WTC11 (cell line): Measurements from ENCODE around the gene CALCOCO2. TPM values are rescaled to one million over a fixed set of nuclear protein-coding genes. Genes with fewer than 3 reads are reported as not detected.

Source experiments
- ATAC-seq: fragments of 200-7000 bp; cut with Tn5 transposase; 2 replicates; pipeline ENCODE4 v1.10.0; 2021; ENCODE audit warnings: mild to moderate bottlenecking, moderate library complexity
- CTCF ChIA-PET: fragments of 300-600 bp; sonication (Branson Sonifier 250); formaldehyde crosslinking; loops from one replicate; lab custom pipeline; 2021; ENCODE audit warnings: antibody characterized with exemption; lab: Charles Lee
- POLR2A ChIA-PET: fragments of 350-600 bp; sonication (Branson Sonifier 250); formaldehyde crosslinking; loops from one replicate; lab custom pipeline; 2021; ENCODE audit warnings: antibody characterized with exemption; lab: Charles Lee
- DNase-seq: peaks from one replicate; pipeline ENCODE4 v3.0.0; 2021; ENCODE audit warnings: low spot score
- H3K27ac Mint-ChIP-seq: 2 replicates; pipeline ENCODE4 v1.8.0; 2021; ENCODE audit warnings: mixed read lengths
- H3K27me3 Mint-ChIP-seq: 2 replicates; pipeline ENCODE4 v1.8.0; 2021; ENCODE audit warnings: low read depth, mild to moderate bottlenecking, moderate library complexity, mixed read lengths
- H3K36me3 Mint-ChIP-seq: 2 replicates; pipeline ENCODE4 v1.8.0; 2021; ENCODE audit warnings: mixed read lengths
- H3K4me1 Mint-ChIP-seq: 2 replicates; pipeline ENCODE4 v1.8.0; 2022; ENCODE audit warnings: mixed read lengths
- H3K4me3 Mint-ChIP-seq: 2 replicates; pipeline ENCODE4 v1.8.0; 2021; ENCODE audit warnings: mild to moderate bottlenecking, moderate library complexity, mixed read lengths
- H3K9me3 Mint-ChIP-seq: 2 replicates; pipeline ENCODE4 v1.8.0; 2021; ENCODE audit warnings: mixed read lengths
- AR ChIP-seq: fragments of 250-450 bp; sonication (Bioruptor Pico); IDR thresholded peaks from 2 replicates; pipeline ENCODE4 v1.9.0; 2021; ENCODE audit warnings: mild to moderate bottlenecking
- CDX4 ChIP-seq: fragments of 250-450 bp; sonication (Bioruptor Pico); IDR thresholded peaks from 2 replicates; pipeline ENCODE4 v1.9.0; 2021; ENCODE audit warnings: moderate library complexity, mild to moderate bottlenecking, inconsistent platforms, borderline replicate concordance
- CREB1 ChIP-seq: sonication (generic); formaldehyde crosslinking; IDR thresholded peaks from 2 replicates; pipeline ENCODE4 v1.8.0; 2023; ENCODE audit warnings: mild to moderate bottlenecking, missing genetic modification reagents
- ERG ChIP-seq: fragments of 250-450 bp; sonication (Bioruptor Pico); IDR thresholded peaks from 2 replicates; pipeline ENCODE4 v1.8.0; 2021; ENCODE audit warnings: mild to moderate bottlenecking
- ESRRA ChIP-seq: sonication (generic); formaldehyde crosslinking; IDR thresholded peaks from 2 replicates; pipeline ENCODE4 v1.8.1; 2022; ENCODE audit warnings: mild to moderate bottlenecking, missing genetic modification reagents, borderline replicate concordance
- FOXJ3 ChIP-seq: sonication (generic); formaldehyde crosslinking; IDR thresholded peaks from 2 replicates; pipeline ENCODE4 v1.9.0; 2021; ENCODE audit warnings: missing genetic modification reagents, mild to moderate bottlenecking, borderline replicate concordance
- FOXK1 ChIP-seq: sonication (generic); formaldehyde crosslinking; IDR thresholded peaks from 2 replicates; pipeline ENCODE4 v1.8.0; 2022; ENCODE audit warnings: mild to moderate bottlenecking, moderate library complexity, missing genetic modification reagents
- GRHL2 ChIP-seq: fragments of 250-450 bp; sonication (Bioruptor Pico); IDR thresholded peaks from 2 replicates; pipeline ENCODE4 v1.8.0; 2022; ENCODE audit warnings: mild to moderate bottlenecking, moderate library complexity; ENCODE audit not compliant: insufficient replicate concordance, severe bottlenecking
- HMGA2 ChIP-seq: fragments of 250-450 bp; sonication (Bioruptor Pico); IDR thresholded peaks from 2 replicates; pipeline ENCODE4 v1.4.0; 2021; ENCODE audit warnings: mild to moderate bottlenecking, moderate library complexity
- IRF1 ChIP-seq: sonication (generic); formaldehyde crosslinking; IDR thresholded peaks from 2 replicates; pipeline ENCODE4 v1.8.0; 2023; ENCODE audit warnings: missing genetic modification reagents
- JAZF1 ChIP-seq: fragments of 250-450 bp; sonication (Bioruptor Pico); IDR thresholded peaks from 2 replicates; pipeline ENCODE4 v1.9.0; 2021; ENCODE audit warnings: moderate library complexity, mild to moderate bottlenecking, inconsistent platforms
- KAT7 ChIP-seq: sonication (generic); formaldehyde crosslinking; IDR thresholded peaks from 2 replicates; pipeline ENCODE4 v1.8.1; 2023; ENCODE audit warnings: missing genetic modification reagents, mild to moderate bottlenecking, borderline replicate concordance
- MLX ChIP-seq: sonication (generic); formaldehyde crosslinking; IDR thresholded peaks from 2 replicates; pipeline ENCODE4 v1.8.1; 2023; ENCODE audit warnings: mild to moderate bottlenecking, missing genetic modification reagents, moderate library complexity
- NFYB ChIP-seq: sonication (generic); formaldehyde crosslinking; conservative IDR thresholded peaks from 2 replicates; pipeline ENCODE4 v1.8.0; 2022; ENCODE audit warnings: low read depth, missing genetic modification reagents
- NR1H2 ChIP-seq: sonication (generic); formaldehyde crosslinking; IDR thresholded peaks from 2 replicates; pipeline ENCODE4 v1.9.0; 2021; ENCODE audit warnings: mild to moderate bottlenecking, moderate library complexity, missing genetic modification reagents
- OVOL2 ChIP-seq: fragments of 250-450 bp; sonication (Bioruptor Pico); IDR thresholded peaks from 2 replicates; pipeline ENCODE4 v1.9.0; 2021; ENCODE audit warnings: mild to moderate bottlenecking, borderline replicate concordance
- SMAD3 ChIP-seq: sonication (generic); formaldehyde crosslinking; IDR thresholded peaks from 2 replicates; pipeline ENCODE4 v1.8.0; 2022; ENCODE audit warnings: missing genetic modification reagents, mild to moderate bottlenecking, borderline replicate concordance
- SMAD4 ChIP-seq: sonication (generic); formaldehyde crosslinking; IDR thresholded peaks from 2 replicates; pipeline ENCODE4 v1.8.0; 2022; ENCODE audit warnings: mild to moderate bottlenecking, missing genetic modification reagents
- SOX15 ChIP-seq: fragments of 250-450 bp; sonication (Bioruptor Pico); IDR thresholded peaks from 2 replicates; pipeline ENCODE4 v1.9.0; 2021; ENCODE audit warnings: mild to moderate bottlenecking
- SP1 ChIP-seq: sonication (generic); formaldehyde crosslinking; conservative IDR thresholded peaks from 2 replicates; pipeline ENCODE4 v1.8.1; 2022; ENCODE audit warnings: missing genetic modification reagents
- TCF7 ChIP-seq: sonication (generic); formaldehyde crosslinking; IDR thresholded peaks from 2 replicates; pipeline ENCODE4 v1.8.0; 2022; ENCODE audit warnings: mild to moderate bottlenecking, low read depth, missing genetic modification reagents, moderate library complexity
- USF2 ChIP-seq: sonication (generic); formaldehyde crosslinking; IDR thresholded peaks from 2 replicates; pipeline ENCODE4 v1.8.1; 2023; ENCODE audit warnings: mild to moderate bottlenecking, missing genetic modification reagents, moderate library complexity
- ZBTB43 ChIP-seq: sonication (generic); formaldehyde crosslinking; IDR thresholded peaks from 2 replicates; pipeline ENCODE4 v1.8.1; 2023; ENCODE audit warnings: mild to moderate bottlenecking, missing genetic modification reagents
- ZNF281 ChIP-seq: sonication (generic); formaldehyde crosslinking; IDR thresholded peaks from 2 replicates; pipeline ENCODE4 v1.8.0; 2023; ENCODE audit warnings: mild to moderate bottlenecking, missing genetic modification reagents
- ZNF671 ChIP-seq: fragments of 250-450 bp; sonication (Bioruptor Pico); IDR thresholded peaks from 2 replicates; pipeline ENCODE4 v1.8.0; 2021; ENCODE audit warnings: mild to moderate bottlenecking
- total RNA-seq: library from RNA; stranded (reverse); gene quantifications from 3 replicates; pipeline ENCODE4 v1.2.3, GENCODE V29; 2021

The CALCOCO2 gene
- total RNA-seq, 1 experiment from 2014 or later: 32.6 TPM

GRCh38 chr17:48907713-48908046 is 76.8 kb downstream of the CALCOCO2 start (continued):
- no peak for TF ChIP-seq MLX
- no peak for TF ChIP-seq CREB1 (CRISPR knock-in tag)
- TF ChIP-seq NFYB: no peak
- TF ChIP-seq IRF1 (CRISPR knock-in tag): no peak

GRCh38 chr17:48908047-48908843 is 77.4 kb downstream of the CALCOCO2 start, which contains the start of gene UBE2Z:
UBE2Z (plus strand) TSS chr17:48908407; CDS start chr17:48908504, 97 bp downstream.
- Mint-ChIP-seq H3K27me3 (no peaks in the 10 kb centered on the region), H3K27ac (peak within 1 kb of the TSS; percentile 99), H3K36me3 (peaks cover 31% of the 10 kb centered on the region), H3K4me3 (peak within 1 kb of the TSS; percentile 100), H3K4me1 (peaks cover 31% of the 10 kb centered on the region), H3K9me3 (no peaks in the 10 kb centered on the region)
- ATAC-seq (peak; percentile 90), DNase-seq (peak; percentile 93)
- POLR2A ChIA-PET: interaction anchor here (0.6 to 3.2 kb wide), 14 partner anchors 13 to 185 kb away, joined by 3 to 23 read pairs (median 5); partner anchors contain the start of genes ATP5MC1, PRAC2 and SNF8
- CTCF ChIA-PET: interaction anchor here (0.6 to 1.8 kb wide), 11 partner anchors 15 to 526 kb away, joined by 3 to 10 read pairs (median 4); partner anchors contain the start of gene ATP5MC1
- TF ChIP-seq ZNF671 (CRISPR knock-in tag) (no peak), SMAD4 (CRISPR knock-in tag) (no peak), FOXK1 (peak; percentile 87), FOXJ3 (no peak), OVOL2 (CRISPR knock-in tag) (no peak), ZBTB43 (0 out of 2 replicates have a peak, but pooled peaks have one; percentile 19), CDX4 (CRISPR knock-in tag) (no peak), SOX15 (CRISPR knock-in tag) (no peak), JAZF1 (CRISPR knock-in tag) (no peak), KAT7 (CRISPR knock-in tag) (no peak), NR1H2 (CRISPR knock-in tag) (no peak), ERG (CRISPR knock-in tag) (no peak), GRHL2 (no peak), TCF7 (CRISPR knock-in tag) (no peak), USF2 (CRISPR knock-in tag) (peak; percentile 61; the same call in 1 of the 2 replicates), HMGA2 (CRISPR knock-in tag) (no peak), SP1 (CRISPR knock-in tag) (peak; percentile 93), AR (CRISPR knock-in tag) (no peak), SMAD3 (CRISPR knock-in tag) (no peak), ESRRA (CRISPR knock-in tag) (no peak), ZNF281 (CRISPR knock-in tag) (peak; percentile 75)
